Activated T-cell treated with anti-CD3 and anti-CD28 coated beads for 4 hours (primary cell): ENCODE measurements around the gene CUL1.

Experiments used
- DNase-seq: peaks from one replicate; pipeline ENCODE4 v3.0.0-alpha.2; 2020

Gene CUL1

DNA sequence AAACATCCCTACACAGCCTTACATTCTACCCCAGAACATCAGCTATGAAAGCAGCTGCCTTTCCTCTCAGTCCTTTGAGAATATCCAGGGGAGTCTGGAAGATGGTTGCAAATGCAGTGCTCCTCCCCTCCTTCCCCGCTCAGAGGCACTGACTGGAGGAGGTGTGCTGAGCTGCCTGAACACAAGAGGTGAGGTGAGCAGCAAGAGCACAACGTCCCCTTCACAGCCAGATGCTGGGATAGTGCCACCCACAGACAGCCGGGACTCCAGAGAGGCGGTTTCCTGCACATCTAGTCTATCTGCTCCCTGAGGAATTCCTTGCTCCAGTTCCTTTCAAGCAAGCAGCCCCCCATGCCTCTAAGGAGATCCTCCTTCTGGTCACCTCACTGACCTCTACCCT, 111.2 kb downstream of the CUL1 start:
- no peak for DNase-seq

GRCh38 chr7:148811892-148812291, 113.2 kb downstream of the CUL1 start:
- no peak for DNase-seq

DNA sequence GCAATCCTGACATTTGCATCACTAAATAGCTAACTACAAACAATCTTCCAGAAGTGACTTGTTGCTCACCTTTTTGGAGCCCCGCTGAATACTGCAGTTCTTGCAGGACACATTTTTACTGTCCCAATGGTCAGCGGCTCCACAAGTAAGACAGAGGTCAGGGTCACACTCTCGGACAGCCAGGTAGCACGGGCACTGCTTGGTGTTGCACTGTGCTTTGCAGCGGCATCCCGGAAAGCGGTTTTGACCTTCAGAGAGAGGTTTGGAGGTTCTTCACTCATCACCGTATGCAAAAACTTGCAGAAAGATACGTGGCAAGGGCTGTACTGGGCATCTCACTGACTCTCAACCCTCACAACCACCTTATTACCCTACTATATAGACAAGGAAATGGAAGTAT, 115.2 kb downstream of the CUL1 start:
- DNase-seq: no peak

DNA sequence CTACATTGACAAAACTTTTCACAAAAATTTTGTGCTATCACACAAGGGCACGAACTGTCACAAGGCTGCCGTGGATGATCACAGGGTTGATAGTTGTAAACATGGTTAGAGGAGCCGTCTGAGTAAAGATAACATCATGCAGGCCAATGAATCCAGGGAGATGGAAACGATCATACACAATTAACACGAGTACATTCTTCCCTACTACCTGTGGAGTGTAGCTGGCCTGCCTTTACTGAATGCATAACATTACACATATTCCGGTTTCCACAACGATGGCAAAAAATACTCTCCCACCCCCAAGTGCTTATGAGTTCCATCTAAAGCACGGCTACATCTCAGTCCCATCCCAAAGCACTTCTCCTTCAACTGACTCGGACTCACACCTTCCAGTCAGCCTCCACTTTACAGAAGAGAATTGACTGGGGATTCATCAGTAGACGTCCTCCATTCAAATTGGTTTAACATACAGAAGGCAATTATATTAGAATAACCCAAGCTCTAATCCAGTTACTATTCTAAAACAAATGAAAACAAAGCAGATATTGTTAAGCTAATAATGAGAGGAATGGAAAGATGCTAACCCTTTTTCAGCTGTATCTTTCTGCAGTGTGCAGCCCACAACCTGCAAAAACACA, 116.3 kb downstream of the CUL1 start:
- DNase-seq: no peak

DNA sequence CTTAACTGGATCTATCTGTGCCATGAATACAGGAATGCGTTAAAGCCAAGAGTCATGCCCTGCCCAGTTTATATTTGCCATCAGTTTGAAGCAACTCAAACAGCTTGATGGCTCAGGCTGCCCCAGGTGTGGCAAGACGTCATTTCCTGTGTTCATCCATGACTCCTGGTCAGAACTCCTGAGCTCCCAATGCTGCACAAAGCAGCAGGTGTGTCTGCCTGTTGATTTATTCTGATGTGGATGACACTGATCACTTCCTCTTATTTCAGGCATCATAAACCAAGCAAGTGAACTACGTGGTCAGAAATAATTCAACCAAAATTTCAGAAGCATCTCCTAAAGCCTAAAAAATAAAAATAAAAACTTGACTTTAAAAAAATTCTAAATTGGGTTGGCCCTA, 116.9 kb downstream of the CUL1 start:
- DNase-seq: no peak

DNA sequence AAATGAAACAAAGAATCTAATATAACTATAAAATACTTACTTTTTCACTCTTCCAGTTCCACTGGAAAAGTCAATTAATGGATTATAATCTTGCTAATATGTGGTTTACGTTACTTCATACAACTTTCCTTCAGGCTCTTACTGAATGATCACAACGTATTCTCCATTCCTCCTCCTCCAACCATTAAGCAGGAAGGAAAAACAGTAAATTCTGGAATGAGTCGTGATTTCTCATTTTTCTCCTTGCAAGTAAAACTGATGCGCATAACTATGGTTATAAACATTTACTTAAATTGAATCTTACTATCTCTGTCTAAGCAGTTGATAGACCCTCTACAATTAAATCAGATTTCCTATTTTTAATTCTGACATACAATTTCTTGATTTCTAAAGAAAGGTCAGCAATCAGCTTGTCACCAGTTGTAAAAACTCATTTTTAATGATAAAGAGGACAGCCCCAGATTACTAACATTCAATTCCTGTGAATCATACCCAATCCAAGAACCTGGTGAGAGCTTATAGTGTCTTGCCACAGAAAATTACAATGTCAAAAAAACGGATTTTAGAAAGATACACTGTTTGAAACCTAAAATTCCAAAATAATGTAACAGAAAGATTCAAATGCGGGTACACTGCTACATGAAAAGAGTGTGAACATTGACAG, 121.1 kb downstream of the CUL1 start:
- no peak for DNase-seq

DNA sequence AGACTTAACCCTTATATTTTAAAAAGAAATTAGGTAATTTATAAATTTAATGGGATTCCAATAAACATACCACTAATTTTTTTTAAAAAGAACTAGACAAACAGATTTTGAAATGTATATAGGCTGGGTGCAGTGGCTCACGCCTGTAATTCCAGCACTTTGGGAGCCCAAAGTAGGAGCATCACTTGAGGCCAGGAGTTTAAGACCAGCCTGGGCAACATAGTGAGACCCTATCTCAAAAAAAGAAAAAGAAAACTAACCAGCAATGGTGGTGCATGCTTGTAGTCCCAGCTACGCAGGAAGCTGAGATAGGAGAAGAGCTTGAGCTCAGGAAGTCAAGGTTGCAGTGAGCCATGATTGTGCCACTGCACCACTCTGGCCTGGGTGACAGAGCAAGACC, 122.7 kb downstream of the CUL1 start:
- DNase-seq: no peak

- DNase-seq: no peak
Observed at GRCh38 chr7:148824864-148825263, 126.2 kb downstream of the CUL1 start.

DNA sequence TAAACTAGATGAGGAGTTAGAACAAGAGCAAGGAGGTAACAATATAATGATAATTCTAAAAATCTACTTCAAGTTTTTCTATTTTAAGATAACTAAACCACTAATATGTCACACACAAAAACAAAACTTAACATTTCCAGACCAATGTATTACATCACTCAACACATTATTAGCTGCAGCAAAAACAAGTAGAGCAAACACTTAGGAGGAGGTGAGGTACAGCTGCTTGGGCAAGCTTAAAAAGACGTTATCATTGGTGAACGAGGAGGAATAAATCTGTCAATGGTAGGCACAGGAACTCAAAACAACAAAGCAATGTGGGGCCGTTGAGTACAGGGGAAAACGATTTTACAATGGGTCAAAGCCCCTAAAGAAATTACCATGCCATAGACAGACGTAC, 126.6 kb downstream of the CUL1 start:
- no peak for DNase-seq

GRCh38 chr7:148828965-148829364, 130.3 kb downstream of the CUL1 start:
- no peak for DNase-seq

- DNase-seq: no peak
Observed at GRCh38 chr7:148830897-148831692, 132.4 kb downstream of the CUL1 start.

DNA sequence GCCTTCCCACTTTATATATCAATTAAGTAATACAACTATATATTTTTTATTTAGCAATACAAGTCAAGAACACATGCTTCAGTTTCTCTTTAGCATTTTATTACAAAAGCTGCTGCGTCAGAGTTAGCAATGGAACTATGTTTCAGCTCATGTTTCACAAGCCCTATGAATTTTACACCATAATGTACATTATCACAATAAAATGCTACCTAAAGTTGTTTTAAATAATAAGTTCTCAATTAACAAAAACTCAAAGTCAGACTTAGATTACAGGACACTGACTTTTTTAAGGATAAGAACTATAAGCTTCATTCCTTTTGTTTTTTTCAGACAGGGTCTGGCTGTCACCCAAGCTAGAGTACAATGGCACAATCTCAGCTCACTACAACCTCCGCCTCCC, 133.1 kb downstream of the CUL1 start:
- no peak for DNase-seq

DNA sequence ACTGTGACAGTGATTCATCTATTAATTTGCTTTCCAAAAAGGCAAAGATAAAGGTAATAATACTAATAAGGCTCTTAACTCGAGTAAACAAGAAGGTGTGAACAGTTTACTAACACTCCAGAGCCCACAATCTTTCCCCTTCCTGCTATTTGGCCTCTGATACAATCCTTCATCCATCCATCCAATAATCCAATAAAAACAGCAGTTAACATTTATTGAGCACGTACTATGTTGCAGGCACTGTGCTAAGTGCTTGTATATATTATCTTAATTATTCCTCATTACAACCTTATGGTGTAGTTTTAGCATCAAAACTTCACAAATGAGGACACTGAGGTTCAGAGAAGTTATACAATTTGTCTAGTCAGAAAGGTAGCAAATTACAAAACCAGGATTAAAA, 135.9 kb downstream of the CUL1 start:
- no peak for DNase-seq

DNA sequence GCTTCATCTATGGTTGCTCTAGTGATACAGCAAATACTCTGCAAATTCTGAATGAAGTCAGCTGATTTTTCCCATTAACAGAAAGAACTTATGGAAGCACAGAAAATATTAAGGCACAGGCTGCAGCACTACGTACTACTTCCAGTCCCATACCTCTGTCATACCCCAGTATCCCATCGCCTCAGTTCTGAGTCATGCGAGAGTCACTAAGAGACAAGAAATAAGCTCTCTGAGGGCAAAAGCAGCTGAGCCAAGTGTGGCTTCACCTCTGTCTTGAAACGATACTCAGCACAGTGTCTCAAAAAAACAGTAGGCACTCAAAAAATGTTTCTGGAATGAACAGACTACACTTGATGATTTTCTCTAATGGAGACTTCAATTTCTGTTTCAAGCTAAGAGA, 137.2 kb downstream of the CUL1 start:
- no peak for DNase-seq

DNA sequence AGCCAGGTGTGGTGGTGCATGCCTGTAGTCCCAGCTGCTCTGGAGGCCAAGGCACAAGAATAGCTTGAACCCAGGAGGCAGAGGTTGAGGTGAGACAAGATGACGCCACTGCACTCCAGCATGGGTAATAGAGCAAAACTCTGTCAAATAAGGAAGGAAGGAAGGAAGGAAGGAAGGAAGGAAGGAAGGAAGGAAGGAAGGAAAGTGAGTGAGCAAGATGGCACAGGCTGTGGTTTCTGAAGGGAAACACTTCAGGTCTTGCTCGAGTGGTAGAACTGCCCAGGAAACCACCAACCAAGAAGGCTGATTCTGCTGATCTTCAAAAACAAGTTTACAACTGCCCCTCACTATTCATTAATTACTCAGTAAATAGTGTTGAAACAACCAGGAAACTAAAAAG, 140.2 kb downstream of the CUL1 start:
- no peak for DNase-seq

DNA sequence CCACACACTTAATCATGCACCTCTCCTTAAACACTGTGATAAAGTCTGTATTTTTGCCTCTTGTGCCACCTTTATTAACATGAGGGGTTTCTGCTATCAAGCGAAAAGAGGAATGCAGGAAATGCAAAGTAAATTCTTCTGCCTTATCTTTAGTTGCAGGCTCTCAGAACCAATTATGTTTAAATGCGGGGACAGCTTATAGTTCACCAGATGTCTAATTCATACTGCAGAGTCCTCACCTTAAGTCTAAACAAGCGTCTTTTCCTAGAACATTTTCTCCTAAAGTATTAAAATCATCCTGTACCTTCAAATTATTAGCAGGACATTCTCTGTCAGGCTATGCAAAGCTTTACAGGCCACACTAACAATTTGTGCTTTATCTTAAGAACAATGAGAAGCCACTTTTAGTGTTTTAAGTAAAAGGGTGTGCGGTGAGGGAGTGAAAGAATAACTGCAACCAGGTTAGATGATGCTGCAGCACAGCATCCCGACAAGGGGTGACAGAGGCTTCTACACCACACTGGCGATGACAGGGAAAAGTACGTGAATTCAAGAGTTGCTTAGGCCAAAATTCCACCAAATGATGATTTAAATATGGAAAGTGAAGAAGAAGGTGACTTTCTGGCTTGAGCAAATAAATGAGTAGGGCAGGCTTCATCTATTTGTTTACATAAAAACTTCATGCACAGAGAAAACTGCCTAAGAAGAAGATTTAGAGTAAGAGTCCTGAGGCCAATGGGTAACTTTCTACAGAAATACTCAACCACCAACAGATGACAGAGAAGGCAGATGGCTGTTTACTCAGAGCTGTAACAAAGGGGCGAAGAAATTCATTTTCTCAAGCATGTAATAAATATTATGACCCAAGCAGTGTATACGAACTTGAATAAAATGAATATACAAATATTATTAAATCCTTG, 149.4 kb downstream of the CUL1 start:
- no peak for DNase-seq

DNA sequence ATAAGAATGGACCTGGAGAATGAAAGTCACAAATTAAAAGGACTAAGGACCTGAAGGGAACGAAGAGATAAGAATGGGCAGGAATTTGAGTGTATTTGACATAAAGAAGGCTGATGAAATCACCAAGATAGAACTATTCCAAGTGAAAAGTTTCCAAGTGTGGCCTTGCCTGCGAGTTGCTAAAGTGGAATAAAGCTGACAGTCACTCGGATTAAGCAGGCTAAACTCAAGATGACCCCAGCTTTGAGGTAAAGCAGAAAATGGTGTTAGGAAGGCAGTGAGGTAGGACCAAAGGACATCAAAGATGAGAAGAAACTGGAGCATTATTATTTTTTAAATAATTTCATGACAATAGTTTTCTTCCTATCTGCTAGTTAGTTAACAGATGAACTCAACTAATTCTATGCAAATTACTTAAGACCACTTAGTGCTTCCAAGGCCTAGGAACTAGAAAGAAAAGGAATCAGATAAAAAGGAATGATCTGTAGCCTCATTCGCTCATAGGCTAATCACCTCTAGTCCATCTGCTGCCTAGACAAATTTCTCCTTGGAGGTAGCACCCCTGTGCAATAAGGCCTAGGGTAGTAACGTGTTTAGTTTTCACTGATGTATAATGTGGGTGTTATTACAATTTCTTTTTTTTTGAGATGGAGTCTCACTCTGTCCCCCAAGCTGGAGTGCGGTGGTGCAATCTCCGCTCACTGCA, 150.8 kb downstream of the CUL1 start:
- no peak for DNase-seq

DNA sequence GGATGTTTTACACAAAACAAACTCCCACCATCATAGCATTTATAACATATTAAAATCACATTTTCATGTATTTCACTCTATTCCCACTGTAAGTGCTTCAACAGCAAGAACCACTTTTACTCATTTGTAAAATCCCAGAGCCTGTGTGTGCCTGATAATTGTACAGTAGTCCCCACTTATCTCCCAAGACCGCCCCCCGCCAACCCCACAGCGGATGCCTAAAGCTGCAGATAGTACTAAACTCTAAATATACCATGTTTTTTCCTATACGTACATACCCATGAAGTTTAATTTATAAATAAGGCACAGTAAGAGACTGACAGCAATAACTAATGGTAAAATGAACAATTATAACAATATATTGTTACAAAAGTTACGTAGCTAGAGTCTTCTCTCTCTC, 151.9 kb downstream of the CUL1 start:
- no peak for DNase-seq
